Duodenal mucosa (tissue), 2 donors: ENCODE results near the gene GP1BB.

Experiments used
- H3K27ac ChIP-seq: one replicate; pipeline ENCODE4 v1.7.0; 2013; ENCODE audit warnings: low read depth, low read length
- H3K27me3 ChIP-seq, 2 donors: one replicate each; pipeline ENCODE4 v1.7.0; 2013; ENCODE audit warnings: low read length in 2 of 2, control low read depth in 1 of 2; ENCODE audit not compliant: insufficient read depth in 2 of 2, control insufficient read depth in 1 of 2
- H3K36me3 ChIP-seq, 2 donors: one replicate each; pipeline ENCODE4 v1.7.0; 2013; ENCODE audit warnings: low read length in 2 of 2, control low read depth in 1 of 2; ENCODE audit not compliant: insufficient read depth in 2 of 2, control insufficient read depth in 1 of 2
- H3K4me1 ChIP-seq, 2 donors: one replicate each; pipeline ENCODE4 v1.7.0; 2013; ENCODE audit warnings: low read length in 2 of 2, control low read depth in 1 of 2; ENCODE audit not compliant: insufficient read depth in 2 of 2, control insufficient read depth in 1 of 2
- H3K4me3 ChIP-seq, 2 donors: one replicate each; pipeline ENCODE4 v1.7.0; 2013; ENCODE audit warnings: low read length in 2 of 2, low read depth in 1 of 2
- H3K9ac ChIP-seq, 2 donors: one replicate each; pipeline ENCODE4 v1.7.0; 2013; ENCODE audit warnings: low read length in 2 of 2, low read depth in 1 of 2
- H3K9me3 ChIP-seq, 2 donors: one replicate each; pipeline ENCODE4 v1.7.0; 2013; ENCODE audit warnings: low read length in 2 of 2, control low read depth in 1 of 2; ENCODE audit not compliant: control insufficient read depth in 1 of 2

GP1BB gene

GRCh38 chr22:19727310-19728150 is 4.2 kb downstream of the GP1BB start:
- Histone ChIP-seq H3K36me3 (no peaks in the 10 kb centered on the region), H3K27me3 (peaks cover 21 to 28% of the 10 kb centered on the region in 2 donors), H3K4me1 (peaks cover 3 to 13% of the 10 kb centered on the region in 2 donors), H3K27ac (no peak overlapping the region), H3K9ac (no peak overlapping the region), H3K9me3 (no peaks in the 10 kb centered on the region), H3K4me3 (no peak overlapping the region)

GRCh38 chr22:19728271-19728670 is 4.9 kb downstream of the GP1BB start:
- no peak overlapping the region for H3K27ac ChIP-seq
- H3K27me3 ChIP-seq: peaks cover 13 to 21% of the 10 kb centered on the region in 2 donors
- no peak overlapping the region for H3K9ac ChIP-seq
- H3K9me3 ChIP-seq: no peaks in the 10 kb centered on the region
- H3K36me3 ChIP-seq: no peaks in the 10 kb centered on the region
- H3K4me3 ChIP-seq: no peak overlapping the region
- H3K4me1 ChIP-seq: peaks cover 3 to 9% of the 10 kb centered on the region in 2 donors

- Histone ChIP-seq H3K4me3 (no peak overlapping the region), H3K4me1 (peaks cover 3 to 6% of the 10 kb centered on the region in 2 donors), H3K9ac (no peak overlapping the region), H3K27me3 (peaks cover 11 to 16% of the 10 kb centered on the region in 2 donors), H3K27ac (no peak overlapping the region), H3K9me3 (no peaks in the 10 kb centered on the region), H3K36me3 (no peaks in the 10 kb centered on the region)
Observed at GRCh38 chr22:19728836-19729235, 5.5 kb downstream of the GP1BB start.

GRCh38 chr22:19729507-19729906 is 6.2 kb downstream of the GP1BB start:
- H3K36me3 ChIP-seq: no peaks in the 10 kb centered on the region

GRCh38 chr22:19730198-19730597 is 6.9 kb downstream of the GP1BB start:
- no peak overlapping the region for H3K9ac ChIP-seq
- peaks cover 3 to 6% of the 10 kb centered on the region in 2 donors for H3K4me1 ChIP-seq
- H3K36me3 ChIP-seq: no peaks in the 10 kb centered on the region
- no peak overlapping the region for H3K4me3 ChIP-seq
- no peak overlapping the region for H3K27ac ChIP-seq
- no peaks in the 10 kb centered on the region for H3K9me3 ChIP-seq
- peaks cover 0 to 2% of the 10 kb centered on the region in 2 donors for H3K27me3 ChIP-seq

More at GRCh38 chr22:19729507-19729906, 6.2 kb downstream of the GP1BB start:
- Histone ChIP-seq H3K9ac (no peak overlapping the region), H3K9me3 (no peaks in the 10 kb centered on the region), H3K27ac (no peak overlapping the region), H3K4me3 (no peak overlapping the region), H3K27me3 (peaks cover 6 to 9% of the 10 kb centered on the region in 2 donors), H3K4me1 (peaks cover 3 to 6% of the 10 kb centered on the region in 2 donors)

GRCh38 chr22:19730655-19731360 is 7.5 kb downstream of the GP1BB start:
- Histone ChIP-seq H3K9ac (no peak overlapping the region), H3K4me1 (peaks cover 3 to 6% of the 10 kb centered on the region in 2 donors), H3K27ac (no peak overlapping the region), H3K27me3 (no peaks in the 10 kb centered on the region), H3K9me3 (no peaks in the 10 kb centered on the region), H3K36me3 (no peaks in the 10 kb centered on the region), H3K4me3 (peak overlapping the region in 1 of 2 donors; percentile 54)

GRCh38 chr22:19731361-19732135 is 8.2 kb downstream of the GP1BB start:
- Histone ChIP-seq H3K36me3 (no peaks in the 10 kb centered on the region), H3K27me3 (no peaks in the 10 kb centered on the region), H3K9ac (no peak overlapping the region), H3K4me1 (peaks cover 3 to 6% of the 10 kb centered on the region in 2 donors), H3K9me3 (no peaks in the 10 kb centered on the region), H3K27ac (no peak overlapping the region), H3K4me3 (no peak overlapping the region)

GRCh38 chr22:19732403-19733113 is 9.2 kb downstream of the GP1BB start:
- no peak overlapping the region for H3K9ac ChIP-seq
- peaks cover 0 to 3% of the 10 kb centered on the region in 2 donors for H3K27me3 ChIP-seq
- no peak overlapping the region for H3K4me3 ChIP-seq

GRCh38 chr22:19733755-19734154 is 10.4 kb downstream of the GP1BB start:
- Histone ChIP-seq H3K9ac (no peak overlapping the region), H3K4me1 (peaks cover 3 to 6% of the 10 kb centered on the region in 2 donors), H3K4me3 (no peak overlapping the region), H3K27me3 (peaks cover 0 to 3% of the 10 kb centered on the region in 2 donors), H3K36me3 (no peaks in the 10 kb centered on the region), H3K9me3 (no peaks in the 10 kb centered on the region), H3K27ac (no peak overlapping the region)

More at GRCh38 chr22:19732403-19733113, 9.2 kb downstream of the GP1BB start:
- no peak overlapping the region for H3K27ac ChIP-seq
- H3K4me1 ChIP-seq: peaks cover 3 to 6% of the 10 kb centered on the region in 2 donors
- no peaks in the 10 kb centered on the region for H3K36me3 ChIP-seq
- H3K9me3 ChIP-seq: no peaks in the 10 kb centered on the region
